GM21825 (cell line): ENCODE data around the gene CCL5.

ENCODE experiments used
- ATAC-seq: cut with Tn5 transposase; IDR thresholded peaks from one replicate; pipeline ENCODE4 v1.9.1; 2021; ENCODE audit warnings: mild to moderate bottlenecking, moderate library complexity; ENCODE audit not compliant: unreplicated experiment

Gene CCL5

DNA sequence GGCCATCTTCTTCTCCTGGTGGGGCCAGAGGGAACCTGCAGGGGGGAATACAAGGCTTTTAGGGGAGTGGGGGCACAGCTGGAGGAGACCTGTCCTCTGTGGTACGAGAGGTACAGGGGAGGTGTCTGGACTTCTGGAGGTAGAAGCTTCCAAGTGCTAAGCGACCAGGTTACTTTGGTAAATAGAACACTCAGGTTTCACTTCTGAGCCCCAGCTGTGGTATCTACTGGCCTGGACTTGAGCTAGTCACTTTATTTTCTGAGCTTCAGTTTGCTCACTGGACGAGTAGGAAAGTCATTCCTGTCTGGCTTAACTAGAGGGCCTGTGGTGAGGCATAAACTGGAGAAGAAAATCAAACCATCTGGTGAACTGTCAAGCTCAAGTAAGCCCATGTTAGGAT is 11.4 kb downstream of the CCL5 start, which contains the start of gene HEATR9:
Gene HEATR9 (minus strand): TSS at position 155 of the 400 bp plus-strand sequence. CDS start 149 bp downstream, at position 6.
- ATAC-seq, result no peak

DNA sequence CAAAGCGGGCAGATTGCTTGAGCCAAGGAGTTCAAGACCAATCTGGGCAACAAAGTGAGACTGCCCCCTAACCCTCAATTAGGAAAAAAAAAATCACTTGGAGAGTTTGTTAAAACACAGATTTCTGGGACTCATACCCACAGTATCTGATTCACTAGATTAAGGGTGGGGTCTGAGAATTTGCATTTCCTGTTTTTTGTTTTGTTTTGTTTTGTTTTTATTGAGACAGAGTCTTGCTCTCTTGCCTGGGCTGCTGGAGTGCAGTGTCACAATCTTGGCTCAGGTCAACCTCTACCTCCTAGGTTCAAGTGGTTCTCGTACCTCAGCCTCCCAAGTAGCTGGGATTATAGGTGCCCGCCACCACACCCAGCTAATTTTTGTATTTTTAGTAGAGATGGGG is 12.6 kb downstream of the CCL5 start:
- no peak for ATAC-seq

DNA sequence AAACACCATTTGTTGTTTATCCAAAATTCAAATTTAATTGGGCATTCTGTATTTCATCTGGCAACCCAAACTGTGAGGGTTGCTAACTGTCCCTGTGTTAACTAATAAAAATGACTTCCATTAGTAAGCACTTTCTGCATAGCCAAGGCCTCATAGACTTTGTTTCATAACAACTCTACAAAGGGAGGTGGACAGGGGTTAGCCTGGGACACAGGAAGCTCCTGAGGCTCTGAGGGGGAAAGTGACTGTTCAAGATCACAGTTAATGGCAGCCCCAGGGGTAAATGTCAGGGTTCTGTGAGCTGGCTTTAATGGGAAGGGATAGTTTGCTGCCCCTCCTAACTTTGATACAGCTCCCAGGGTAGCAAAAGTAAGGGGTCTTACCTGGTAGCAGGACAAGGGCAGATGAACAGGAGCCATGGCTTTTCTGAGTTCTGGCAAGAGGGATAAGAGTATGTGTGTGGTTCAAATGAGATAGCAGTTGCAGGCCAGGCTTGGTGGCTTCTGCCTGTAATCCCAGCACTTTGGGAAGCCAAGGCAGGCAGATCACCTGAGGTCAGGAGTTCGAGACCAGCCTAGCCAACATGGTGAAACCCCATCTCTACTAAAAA is 13.7 kb downstream of the CCL5 start:
- no peak for ATAC-seq

DNA sequence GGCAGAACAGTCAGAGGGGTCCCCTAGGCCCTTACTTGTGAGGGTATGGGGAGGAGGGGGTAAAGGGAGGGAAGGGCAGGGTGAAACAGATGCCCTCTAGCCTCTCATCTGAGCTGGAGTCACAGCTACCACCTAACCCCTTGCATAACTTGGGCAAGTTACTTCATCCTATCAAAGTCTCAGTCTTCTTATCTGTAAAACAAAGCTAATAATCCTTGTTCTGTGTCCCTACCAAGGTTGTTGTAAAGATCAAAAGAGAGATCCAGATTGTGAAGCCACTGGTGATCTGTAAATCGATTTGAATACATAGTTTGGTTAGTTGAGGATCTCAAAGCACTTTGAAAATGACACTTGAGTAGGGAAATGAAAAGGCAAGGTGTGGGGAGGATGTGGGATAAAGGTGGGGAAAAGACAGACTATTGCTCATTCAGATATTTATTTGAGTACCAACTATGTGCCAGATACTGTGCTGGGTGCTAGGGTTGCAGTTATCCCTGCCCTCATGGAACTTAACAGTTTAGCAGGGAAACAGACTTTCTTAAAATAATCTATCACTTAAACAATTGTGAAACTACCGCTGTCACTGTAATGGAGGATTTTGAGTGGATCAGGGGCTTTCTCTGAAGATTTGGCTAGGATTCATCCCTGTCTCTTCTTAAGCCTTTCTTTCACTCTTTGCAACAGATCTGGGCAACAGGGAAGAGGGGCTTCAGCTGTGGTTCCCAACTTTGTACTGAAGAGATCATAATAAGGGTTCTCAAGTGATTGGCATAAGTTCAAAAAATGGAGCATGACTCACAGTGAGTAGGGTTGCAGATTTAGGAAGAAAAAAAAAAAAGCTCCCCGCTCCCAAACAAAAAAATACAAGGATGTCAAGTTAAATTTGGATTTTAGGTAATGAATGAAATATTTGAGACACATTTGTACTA is 14.5 kb downstream of the CCL5 start:
- ATAC-seq, result no peak

DNA sequence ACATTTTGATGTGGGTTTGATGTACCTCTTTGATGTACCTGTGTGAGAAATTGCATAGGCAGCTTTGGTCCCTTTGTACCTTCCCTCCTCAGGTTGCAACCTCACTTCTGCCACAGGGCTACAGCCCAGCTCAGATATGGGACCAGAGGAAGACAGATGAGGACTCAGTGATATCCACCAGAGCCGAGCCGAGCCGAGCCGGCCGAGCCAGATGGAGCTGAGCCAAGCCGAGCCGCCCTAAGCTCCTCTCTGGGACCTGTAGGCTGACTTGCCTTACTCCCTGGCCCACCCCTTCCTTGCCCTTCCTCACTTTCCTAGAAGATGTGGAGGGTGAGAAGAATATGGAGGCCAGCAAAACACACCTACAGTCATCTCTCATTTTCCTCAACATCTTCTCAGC is 15.3 kb downstream of the CCL5 start:
- ATAC-seq, result no peak

DNA sequence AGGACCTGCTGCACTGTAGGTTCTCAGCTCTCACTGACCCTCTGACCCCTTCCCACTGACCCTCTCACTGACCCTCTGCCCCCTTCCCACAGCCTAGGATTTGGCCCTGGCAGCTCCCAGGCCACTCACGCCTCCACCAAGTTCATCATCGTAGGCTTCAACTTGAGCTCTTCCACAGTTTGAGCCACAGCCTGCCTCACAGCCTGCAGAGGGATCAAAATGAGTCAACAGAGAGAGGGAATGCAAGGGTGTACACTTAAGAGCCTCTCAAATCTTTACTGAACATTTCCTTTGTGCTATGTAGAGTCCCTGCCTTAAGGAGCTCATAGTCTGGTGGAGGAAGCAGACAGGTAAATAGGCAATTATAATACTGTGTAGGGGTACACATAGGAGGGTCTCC is 23.6 kb downstream of the CCL5 start:
- ATAC-seq, result no peak

DNA sequence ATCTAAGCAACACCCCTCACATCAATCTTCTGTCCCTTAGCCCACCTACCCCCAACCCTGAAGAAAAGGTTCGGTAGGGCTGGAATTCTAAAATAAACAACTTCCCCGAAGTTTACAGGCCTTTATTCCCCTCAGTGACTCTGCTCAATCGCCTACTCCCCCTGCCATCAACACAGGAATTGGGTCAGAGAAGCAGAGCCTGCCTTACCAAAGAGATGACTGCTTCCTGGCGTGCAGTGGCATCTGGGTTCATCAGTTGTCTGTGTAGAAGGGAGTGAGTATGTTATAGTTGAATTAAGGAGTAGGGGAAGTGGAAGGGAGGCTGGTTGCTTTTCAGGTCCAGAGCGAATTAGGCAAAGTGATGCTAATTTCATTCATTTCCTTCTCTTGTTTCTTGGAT is 24.2 kb downstream of the CCL5 start:
- no peak for ATAC-seq

DNA sequence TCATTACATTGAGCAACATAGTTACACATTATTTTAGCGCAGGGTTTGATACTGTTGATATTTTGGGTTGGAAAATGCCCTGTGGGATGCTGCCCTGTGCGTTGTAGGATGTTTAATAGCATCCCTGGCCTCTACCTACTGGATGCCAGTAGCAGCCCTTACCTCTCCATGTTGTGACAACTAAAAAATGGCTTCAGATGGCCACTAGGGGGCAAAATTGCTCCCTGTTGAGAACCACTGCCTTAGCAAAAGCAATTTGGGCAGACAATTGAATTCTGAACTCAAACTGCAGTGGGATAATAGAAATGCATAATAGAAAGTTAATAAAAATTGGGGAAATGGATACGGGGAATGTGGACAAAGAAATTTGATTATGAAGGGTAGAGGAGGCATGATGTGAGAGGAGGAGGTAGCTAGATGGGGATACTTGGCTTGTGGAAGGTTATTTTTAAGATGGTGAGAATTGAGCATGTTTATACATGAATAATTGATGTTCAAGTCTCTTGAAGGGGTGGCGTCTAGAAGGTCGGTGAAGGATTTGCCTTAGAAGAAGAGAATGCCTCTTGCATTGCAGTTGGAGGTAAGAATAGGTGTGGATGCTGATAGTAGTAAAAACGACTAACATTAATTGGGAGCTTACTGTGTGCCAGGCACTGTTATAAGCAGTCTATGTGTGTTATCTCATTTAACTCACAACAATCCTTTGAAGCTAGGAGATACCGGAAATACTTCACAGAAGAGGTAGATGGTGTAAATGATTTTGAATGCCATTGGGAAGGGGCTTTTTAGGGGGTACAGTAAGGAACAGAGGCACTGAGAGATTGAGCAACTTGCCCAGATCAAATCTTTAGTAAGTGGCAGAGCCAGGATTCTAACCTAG is 30.5 kb downstream of the CCL5 start:
- no peak for ATAC-seq

DNA sequence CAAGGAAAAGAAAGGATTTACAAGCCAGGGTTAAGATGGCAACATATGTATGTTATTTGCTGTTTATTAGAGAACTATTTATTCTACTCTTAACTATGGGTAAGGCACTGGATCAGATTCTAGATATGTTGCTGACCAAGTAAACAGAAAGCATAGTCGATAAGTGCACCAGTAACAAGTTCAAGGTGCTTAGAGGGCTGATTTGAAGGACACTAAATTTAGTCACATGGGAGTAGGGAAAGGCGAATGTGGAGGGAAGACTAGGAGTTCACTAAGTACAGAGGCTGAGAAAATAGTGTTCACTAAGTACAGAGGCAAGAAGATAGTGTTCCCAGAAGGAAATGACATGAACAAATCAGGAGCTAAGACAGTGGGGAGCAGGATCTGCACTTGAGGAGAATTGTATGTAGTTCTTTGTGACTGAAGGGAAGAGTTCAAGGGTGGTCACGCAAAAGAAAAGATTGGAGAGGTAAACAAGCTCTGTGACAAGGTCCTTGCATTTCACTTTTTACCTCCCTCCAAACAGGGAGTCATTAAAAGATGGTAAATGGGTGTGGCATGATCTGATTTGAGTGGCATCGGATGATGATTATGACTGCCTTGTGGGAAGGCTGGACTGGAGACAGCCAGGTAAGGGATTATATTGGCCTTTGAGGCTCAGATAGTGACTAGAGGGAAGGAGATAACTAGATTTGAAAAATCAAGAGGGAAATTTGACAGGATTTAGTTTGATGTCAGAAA is 32.4 kb downstream of the CCL5 start:
- no peak for ATAC-seq

DNA sequence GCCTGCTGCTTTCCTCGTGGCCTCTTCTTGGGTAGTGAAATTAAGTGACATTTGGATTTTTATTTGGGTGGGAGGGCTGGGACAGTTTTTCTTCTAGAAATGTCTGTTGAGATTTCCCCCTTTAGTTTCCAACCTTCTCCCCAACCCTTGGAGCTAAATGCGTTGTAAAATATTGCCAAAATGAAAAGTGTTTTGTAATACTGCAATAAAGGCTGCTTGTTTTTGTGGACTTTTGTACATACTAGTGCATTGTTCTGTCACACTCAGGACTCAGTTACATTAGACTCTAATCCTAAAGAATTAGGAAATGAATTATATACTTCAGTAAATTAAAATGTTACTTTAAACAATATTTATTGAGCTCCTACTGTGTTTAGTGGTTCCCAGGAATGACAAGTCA is 33.2 kb downstream of the CCL5 start:
- no peak for ATAC-seq

DNA sequence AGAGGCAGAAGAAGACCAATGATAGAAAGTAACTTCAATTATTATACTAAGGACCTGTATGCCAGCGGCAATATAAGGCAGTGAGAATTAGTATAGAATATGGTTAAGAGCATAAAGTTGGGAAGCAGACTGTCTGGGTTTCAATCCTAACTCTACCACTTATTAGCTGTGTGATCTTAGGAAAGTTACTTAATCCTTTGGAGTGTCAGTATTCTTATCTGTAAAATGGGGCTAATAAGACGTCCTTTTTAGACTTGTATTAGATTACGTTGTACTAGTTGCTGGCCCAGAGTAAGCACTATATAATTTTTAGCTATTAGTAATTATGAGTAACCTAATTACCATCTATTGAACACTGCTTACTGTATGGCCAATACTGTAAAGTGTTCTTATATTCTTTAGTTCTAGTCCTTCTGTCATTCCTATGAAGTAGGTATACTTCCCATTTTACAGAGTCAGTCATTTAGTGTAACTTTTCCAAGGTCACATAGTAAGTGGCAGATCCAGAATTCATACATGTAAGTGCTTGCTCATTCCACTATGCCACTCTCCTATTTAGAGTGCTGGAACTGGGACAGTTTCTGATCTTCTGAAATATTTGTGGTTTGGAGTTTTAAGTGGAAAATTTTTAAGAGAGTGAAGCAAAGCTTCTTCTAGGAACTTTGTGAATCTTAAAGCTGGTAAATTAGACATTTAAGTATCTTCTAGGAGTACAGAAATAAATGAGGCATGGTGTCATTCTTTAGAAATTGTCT is 33.9 kb downstream of the CCL5 start:
- no peak for ATAC-seq

DNA sequence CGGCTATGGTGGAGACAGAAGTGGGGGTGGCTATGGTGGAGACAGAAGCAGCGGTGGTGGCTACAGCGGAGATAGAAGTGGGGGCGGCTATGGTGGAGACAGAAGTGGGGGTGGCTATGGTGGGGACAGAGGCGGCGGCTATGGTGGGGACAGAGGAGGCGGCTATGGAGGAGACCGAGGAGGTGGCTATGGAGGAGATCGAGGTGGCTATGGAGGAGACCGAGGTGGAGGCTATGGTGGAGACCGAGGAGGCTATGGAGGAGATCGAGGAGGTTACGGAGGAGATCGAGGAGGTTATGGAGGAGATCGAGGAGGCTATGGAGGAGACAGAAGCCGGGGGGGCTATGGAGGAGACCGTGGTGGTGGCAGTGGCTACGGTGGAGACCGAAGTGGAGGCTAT is 35.6 kb downstream of the CCL5 start:
- ATAC-seq, result no peak

DNA sequence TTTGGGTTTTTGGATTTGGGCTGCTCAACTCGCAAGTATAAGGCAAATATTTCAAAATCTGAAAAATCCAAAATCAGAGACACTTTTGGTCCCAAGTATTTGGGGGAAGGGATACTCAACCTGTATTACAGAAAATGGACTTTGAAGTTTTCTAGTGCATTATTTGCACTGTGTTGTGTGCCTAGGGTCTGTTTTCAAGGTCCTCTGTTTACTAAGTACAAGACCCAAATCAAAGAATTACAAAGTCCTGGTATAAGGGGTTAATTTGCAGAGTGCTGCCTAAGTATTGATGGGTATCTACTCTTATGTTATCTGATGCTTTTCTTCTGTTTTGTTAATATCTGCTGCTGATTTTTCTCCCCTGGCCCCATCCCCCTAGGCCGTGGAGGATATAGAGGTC is 36.5 kb downstream of the CCL5 start:
- ATAC-seq, result no peak

DNA sequence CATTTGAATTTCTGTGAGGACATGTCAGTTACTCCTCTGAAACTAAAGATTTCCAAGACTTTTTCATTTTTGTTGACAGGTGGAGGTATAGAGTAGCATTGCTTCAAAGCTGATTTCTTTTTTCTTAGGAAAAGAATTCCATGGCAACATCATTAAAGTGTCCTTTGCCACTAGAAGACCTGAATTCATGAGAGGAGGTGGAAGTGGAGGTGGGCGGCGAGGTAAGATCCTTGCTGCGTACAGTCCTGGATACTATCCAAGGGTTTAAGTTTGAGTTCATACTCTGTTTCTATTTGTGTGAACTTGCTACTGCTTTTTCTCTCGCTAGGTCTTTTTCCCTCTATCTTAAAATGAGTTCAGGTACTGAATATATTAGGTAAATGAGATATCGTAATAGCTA is 37.9 kb downstream of the CCL5 start:
- no peak for ATAC-seq

DNA sequence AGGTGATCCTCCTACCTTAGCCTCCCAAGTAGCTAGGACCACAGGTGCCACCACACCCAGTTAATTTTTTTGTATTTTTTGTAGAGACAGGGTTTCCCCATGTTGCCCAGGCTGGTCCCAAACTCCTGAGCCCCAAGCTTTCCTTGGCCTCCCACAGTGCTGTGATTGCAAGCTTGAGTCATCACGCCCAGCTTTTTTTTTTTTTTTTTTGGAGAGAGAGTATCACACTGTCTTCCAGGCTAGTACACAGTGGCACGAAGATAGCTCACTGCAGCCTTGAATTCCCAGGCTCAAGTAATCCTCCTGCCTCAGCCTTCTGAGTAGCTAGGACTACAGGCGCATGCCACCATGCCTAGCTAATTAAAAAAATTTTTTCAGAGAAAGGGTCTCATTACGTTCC is 38.7 kb downstream of the CCL5 start:
- no peak for ATAC-seq

DNA sequence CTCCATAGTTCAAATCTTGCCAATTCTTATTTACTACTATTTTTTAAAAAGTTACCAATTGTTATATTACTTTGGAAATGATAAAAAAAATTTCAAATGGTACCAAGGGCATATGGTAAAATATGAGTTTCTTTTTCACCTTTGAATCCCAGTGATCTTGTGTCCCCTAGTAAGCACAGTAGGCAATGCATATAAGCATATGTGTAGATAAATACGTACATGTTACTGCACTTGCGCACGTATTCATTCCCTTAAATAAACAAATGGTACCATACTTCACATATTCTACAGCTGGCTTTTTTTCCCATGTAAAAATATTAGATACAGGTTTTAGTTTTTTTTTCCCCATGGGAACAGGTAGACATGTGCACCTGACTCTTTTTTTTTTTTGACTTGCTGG is 39.1 kb downstream of the CCL5 start:
- ATAC-seq, result no peak

DNA sequence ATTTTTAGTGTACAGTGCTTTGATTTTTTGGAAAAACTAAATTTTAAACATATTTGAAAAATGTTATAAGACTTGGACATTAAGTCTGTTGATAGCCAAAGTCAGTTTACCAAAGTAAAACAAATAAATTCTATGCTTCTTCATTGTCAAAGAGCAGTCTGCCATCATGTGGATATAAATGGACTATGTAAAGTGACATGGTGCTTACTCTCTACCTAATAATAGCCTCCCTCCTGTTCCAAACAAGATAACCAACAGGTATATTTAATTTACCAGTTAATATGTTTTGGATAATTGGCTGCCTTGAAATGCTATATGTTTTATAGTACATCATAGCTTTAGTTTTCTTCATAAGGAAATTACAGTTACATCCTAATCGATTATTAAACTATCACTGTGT is 55.0 kb downstream of the CCL5 start:
- no peak for ATAC-seq
